ENCODE measurements around the gene VCL. TPM values are rescaled to one million over a fixed set of nuclear protein-coding genes. Genes with fewer than 3 reads are reported as not detected.
A peak's percentile ranks its signal among the peaks of the same experiment; 100 is the strongest.

The VCL gene
- total RNA-seq, 2 experiments from 2014 or later = 20.7 to 22.7 TPM

- ChIA-PET CTCF (interaction anchor here (1.1 to 1.5 kb wide), 2 partner anchors 13 to 219 kb away, joined by 4 to 5 read pairs; no protein-coding TSS in a partner anchor), POLR2A (no interaction called here)
- intact Hi-C loops (cut with DNase I, micrococcal nuclease) = no loop called here
- H3K4me3 Mint-ChIP-seq = no peak overlapping the region
- no peaks in the 10 kb centered on the region for H3K4me1 Mint-ChIP-seq
- no peak overlapping the region for H3K27ac Mint-ChIP-seq
- no peaks in the 10 kb centered on the region for H3K27me3 Mint-ChIP-seq
- peaks cover 39% of the 10 kb centered on the region for H3K36me3 Mint-ChIP-seq (ENCODE audit: low read depth)
- ATAC-seq = no peak
- no peak for DNase-seq
- H3K9me3 Mint-ChIP-seq (ENCODE audit: low read depth) = no peaks in the 10 kb centered on the region
Observed at GRCh38 chr10:74104996-74105395, 107.1 kb downstream of the VCL start.

GRCh38 chr10:74107391-74107790, 109.5 kb downstream of the VCL start:
- DNase-seq = no peak
- Mint-ChIP-seq H3K4me1 (no peaks in the 10 kb centered on the region), H3K4me3 (no peak overlapping the region), H3K9me3 (ENCODE audit: low read depth) (no peaks in the 10 kb centered on the region), H3K27ac (peak overlapping the region; percentile 58), H3K27me3 (no peaks in the 10 kb centered on the region), H3K36me3 (ENCODE audit: low read depth) (peaks cover 43% of the 10 kb centered on the region)
- intact Hi-C loops (cut with DNase I, micrococcal nuclease) = no loop called here
- CTCF ChIA-PET = no interaction called here
- ATAC-seq = no peak
- POLR2A ChIA-PET = no interaction called here

GRCh38 chr10:74109452-74109851, 111.5 kb downstream of the VCL start:
- H3K27me3 Mint-ChIP-seq = no peaks in the 10 kb centered on the region
- H3K36me3 Mint-ChIP-seq (ENCODE audit: low read depth) = peaks cover 46% of the 10 kb centered on the region
- intact Hi-C loops (cut with DNase I, micrococcal nuclease) = no loop called here
- ATAC-seq (no peak), DNase-seq (no peak)
- H3K4me3 Mint-ChIP-seq = no peak overlapping the region
- no peaks in the 10 kb centered on the region for H3K9me3 Mint-ChIP-seq (ENCODE audit: low read depth)
- peak overlapping the region; percentile 44 for H3K27ac Mint-ChIP-seq
- no peaks in the 10 kb centered on the region for H3K4me1 Mint-ChIP-seq
- CTCF ChIA-PET = interaction anchor here (0.8 to 1.7 kb wide), 6 partner anchors 14 to 88 kb away, joined by 3 to 9 read pairs (median 3); no protein-coding TSS in a partner anchor
- POLR2A ChIA-PET = interaction anchor here (0.5 to 0.6 kb wide), 2 partner anchors 156 to 1007 kb away, joined by 3 to 4 read pairs; no protein-coding TSS in a partner anchor

- ATAC-seq = no peak
- POLR2A ChIA-PET = no interaction called here
- CTCF ChIA-PET = interaction anchor here (0.6 to 1.7 kb wide), 5 partner anchors 18 to 1186 kb away, joined by 3 to 6 read pairs (median 3); no protein-coding TSS in a partner anchor
- Mint-ChIP-seq H3K27ac (no peak overlapping the region), H3K9me3 (ENCODE audit: low read depth) (no peaks in the 10 kb centered on the region), H3K27me3 (no peaks in the 10 kb centered on the region), H3K4me1 (no peaks in the 10 kb centered on the region), H3K36me3 (ENCODE audit: low read depth) (peaks cover 44% of the 10 kb centered on the region), H3K4me3 (no peak overlapping the region)
- intact Hi-C loops (cut with DNase I, micrococcal nuclease) = no loop called here
- DNase-seq = no peak
Observed at GRCh38 chr10:74110120-74110519, 112.2 kb downstream of the VCL start.

GRCh38 chr10:74111799-74112198, 113.9 kb downstream of the VCL start:
- Mint-ChIP-seq H3K27ac (no peak overlapping the region), H3K4me1 (peaks cover 4% of the 10 kb centered on the region), H3K27me3 (no peaks in the 10 kb centered on the region), H3K4me3 (no peak overlapping the region), H3K9me3 (ENCODE audit: low read depth) (no peaks in the 10 kb centered on the region), H3K36me3 (ENCODE audit: low read depth) (peaks cover 46% of the 10 kb centered on the region)
- intact Hi-C loops (cut with DNase I, micrococcal nuclease) = no loop called here
- CTCF ChIA-PET = interaction anchor here (1.6 kb wide), 1 partner anchor 9 kb away, joined by 3 read pairs; no protein-coding TSS in a partner anchor
- POLR2A ChIA-PET = no interaction called here
- ATAC-seq = no peak
- DNase-seq = no peak

GRCh38 chr10:74113546-74113945, 115.6 kb downstream of the VCL start:
- no peak for DNase-seq
- no peak for ATAC-seq
- ChIA-PET CTCF (no interaction called here), POLR2A (no interaction called here)
- H3K9me3 Mint-ChIP-seq (ENCODE audit: low read depth) = no peaks in the 10 kb centered on the region
- peaks cover 10% of the 10 kb centered on the region for H3K4me1 Mint-ChIP-seq
- H3K27ac Mint-ChIP-seq = no peak overlapping the region
- peaks cover 43% of the 10 kb centered on the region for H3K36me3 Mint-ChIP-seq (ENCODE audit: low read depth)
- no peaks in the 10 kb centered on the region for H3K27me3 Mint-ChIP-seq
- H3K4me3 Mint-ChIP-seq = no peak overlapping the region
- intact Hi-C loops (cut with DNase I, micrococcal nuclease) = no loop called here

- no peak overlapping the region for H3K4me3 Mint-ChIP-seq
- ChIA-PET CTCF (interaction anchor here (0.6 to 1.5 kb wide), 2 partner anchors 11 to 23 kb away, joined by 3 to 4 read pairs; no protein-coding TSS in a partner anchor), POLR2A (no interaction called here)
- DNase-seq = no peak
- no peak overlapping the region for H3K27ac Mint-ChIP-seq
- H3K36me3 Mint-ChIP-seq (ENCODE audit: low read depth) = peaks cover 45% of the 10 kb centered on the region
- intact Hi-C loops (cut with DNase I, micrococcal nuclease) = no loop called here
- H3K27me3 Mint-ChIP-seq = no peaks in the 10 kb centered on the region
- H3K4me1 Mint-ChIP-seq = peaks cover 10% of the 10 kb centered on the region
- no peaks in the 10 kb centered on the region for H3K9me3 Mint-ChIP-seq (ENCODE audit: low read depth)
- no peak for ATAC-seq
Observed at GRCh38 chr10:74114041-74114448, 116.1 kb downstream of the VCL start.

GRCh38 chr10:74117738-74118137, 119.8 kb downstream of the VCL start:
- intact Hi-C loops (cut with DNase I, micrococcal nuclease) = no loop called here
- H3K36me3 Mint-ChIP-seq (ENCODE audit: low read depth) = peaks cover 47% of the 10 kb centered on the region
- ChIA-PET CTCF (interaction anchor here (0.6 to 0.8 kb wide), 2 partner anchors 117 to 165 kb away, joined by 3 read pairs; no protein-coding TSS in a partner anchor), POLR2A (no interaction called here)
- H3K27me3 Mint-ChIP-seq = no peaks in the 10 kb centered on the region
- peak overlapping the region; percentile 65 for H3K27ac Mint-ChIP-seq
- DNase-seq (no peak), ATAC-seq (no peak)
- H3K4me1 Mint-ChIP-seq = peaks cover 10% of the 10 kb centered on the region
- no peaks in the 10 kb centered on the region for H3K9me3 Mint-ChIP-seq (ENCODE audit: low read depth)
- no peak overlapping the region for H3K4me3 Mint-ChIP-seq

GRCh38 chr10:74118804-74119203, 120.9 kb downstream of the VCL start:
- Mint-ChIP-seq H3K4me3 (no peak overlapping the region), H3K4me1 (peaks cover 10% of the 10 kb centered on the region), H3K27me3 (no peaks in the 10 kb centered on the region), H3K36me3 (ENCODE audit: low read depth) (peaks cover 41% of the 10 kb centered on the region), H3K27ac (peak overlapping the region; percentile 81), H3K9me3 (ENCODE audit: low read depth) (no peaks in the 10 kb centered on the region)
- intact Hi-C loops (cut with DNase I, micrococcal nuclease) = no loop called here
- POLR2A ChIA-PET = no interaction called here
- DNase-seq (no peak), ATAC-seq (no peak)
- CTCF ChIA-PET = interaction anchor here (0.6 to 1.0 kb wide), 4 partner anchors 11 to 1176 kb away, joined by 3 read pairs; no protein-coding TSS in a partner anchor

GRCh38 chr10:74120911-74121310, 123.0 kb downstream of the VCL start:
- ChIA-PET CTCF (interaction anchor here (1.0 kb wide), 1 partner anchor 24 kb away, joined by 6 read pairs; no protein-coding TSS in a partner anchor), POLR2A (no interaction called here)
- intact Hi-C loops (cut with DNase I, micrococcal nuclease) = loop anchor here in 1 of 2 experiments (10.0 kb wide), 1 partner anchor 114 kb away; no protein-coding TSS in a partner anchor
- Mint-ChIP-seq H3K27me3 (no peaks in the 10 kb centered on the region), H3K4me1 (peaks cover 8% of the 10 kb centered on the region), H3K27ac (peak overlapping the region; percentile 24), H3K4me3 (no peak overlapping the region), H3K9me3 (ENCODE audit: low read depth) (no peaks in the 10 kb centered on the region), H3K36me3 (ENCODE audit: low read depth) (peaks cover 37% of the 10 kb centered on the region)
- DNase-seq (no peak), ATAC-seq (no peak)

- ChIA-PET CTCF (interaction anchor here (1.0 kb wide), 1 partner anchor 24 kb away, joined by 6 read pairs; no protein-coding TSS in a partner anchor), POLR2A (no interaction called here)
- DNase-seq (no peak), ATAC-seq (no peak)
- H3K9me3 Mint-ChIP-seq (ENCODE audit: low read depth) = no peaks in the 10 kb centered on the region
- peaks cover 10% of the 10 kb centered on the region for H3K4me1 Mint-ChIP-seq
- H3K36me3 Mint-ChIP-seq (ENCODE audit: low read depth) = peaks cover 36% of the 10 kb centered on the region
- no peak overlapping the region for H3K4me3 Mint-ChIP-seq
- intact Hi-C loops (cut with DNase I, micrococcal nuclease) = loop anchor here in 1 of 2 experiments (10.0 kb wide), 1 partner anchor 113 kb away; no protein-coding TSS in a partner anchor
- H3K27me3 Mint-ChIP-seq = no peaks in the 10 kb centered on the region
- no peak overlapping the region for H3K27ac Mint-ChIP-seq
Observed at GRCh38 chr10:74121368-74121767, 123.5 kb downstream of the VCL start.

- H3K4me3 Mint-ChIP-seq = no peak overlapping the region
- DNase-seq (no peak), ATAC-seq (no peak)
- H3K27me3 Mint-ChIP-seq = no peaks in the 10 kb centered on the region
- H3K4me1 Mint-ChIP-seq = peaks cover 10% of the 10 kb centered on the region
- H3K27ac Mint-ChIP-seq = no peak overlapping the region
- peaks cover 32% of the 10 kb centered on the region for H3K36me3 Mint-ChIP-seq (ENCODE audit: low read depth)
- ChIA-PET CTCF (interaction anchor here (0.6 to 1.5 kb wide), 2 partner anchors 21 to 166 kb away, joined by 4 read pairs; no protein-coding TSS in a partner anchor), POLR2A (no interaction called here)
- H3K9me3 Mint-ChIP-seq (ENCODE audit: low read depth) = no peaks in the 10 kb centered on the region
- intact Hi-C loops (cut with DNase I, micrococcal nuclease) = loop anchor here in 1 of 2 experiments (10.0 kb wide), 1 partner anchor 113 kb away; no protein-coding TSS in a partner anchor
Observed at GRCh38 chr10:74122060-74122459, 124.1 kb downstream of the VCL start.

All from activated CD4-positive, alpha-beta T cell treated with anti-CD3 and anti-CD28 coated beads for 36 hours (primary cell).